Osteoblast (primary cell): ENCODE results near the gene NFIA. TPM values are rescaled to one million over a fixed set of nuclear protein-coding genes. Genes with fewer than 3 reads are reported as not detected.

Experiments
- DNase-seq: peaks from one replicate; pipeline ENCODE4 v3.0.0; 2011; ENCODE audit warnings: low spot score, mixed read lengths; ENCODE audit not compliant: insufficient read length; ENCODE audit errors: missing footprints
- H2AFZ ChIP-seq: 2 replicates; pipeline ENCODE4 v1.6.0; 2011; ENCODE audit warnings: mild to moderate bottlenecking, low read length
- H3K27ac ChIP-seq: 2 replicates; pipeline ENCODE4 v1.5.1; 2011; ENCODE audit warnings: mild to moderate bottlenecking, low read depth, low read length, moderate library complexity
- H3K27me3 ChIP-seq: 2 replicates; pipeline ENCODE4 v1.6.0; 2012; ENCODE audit warnings: mild to moderate bottlenecking, control low read depth, inconsistent platforms, low read length, moderate library complexity; ENCODE audit not compliant: insufficient read depth
- H3K36me3 ChIP-seq: 2 replicates; pipeline ENCODE4 v1.5.1; 2011; ENCODE audit warnings: mild to moderate bottlenecking, low read length, control low read depth, moderate library complexity; ENCODE audit not compliant: insufficient read depth
- H3K4me1 ChIP-seq: 2 replicates; pipeline ENCODE4 v1.5.1; 2011; ENCODE audit warnings: mild to moderate bottlenecking, low read length, control low read depth, moderate library complexity; ENCODE audit not compliant: insufficient read depth
- H3K4me2 ChIP-seq: 2 replicates; pipeline ENCODE4 v1.6.0; 2011; ENCODE audit warnings: mild to moderate bottlenecking, low read length; ENCODE audit not compliant: insufficient read depth
- H3K4me3 ChIP-seq: fragments of 200-600 bp; sonication (generic); 3 replicates; pipeline ENCODE4 v1.5.1; 2012; ENCODE audit warnings: mild to moderate bottlenecking, low read length, inconsistent platforms; ENCODE audit not compliant: insufficient read depth
- H3K79me2 ChIP-seq: 2 replicates; pipeline ENCODE4 v1.6.0; 2012; ENCODE audit warnings: mild to moderate bottlenecking, low read length, control low read depth, inconsistent platforms; ENCODE audit not compliant: insufficient read depth
- H3K9me3 ChIP-seq: 2 replicates; pipeline ENCODE4 v1.5.1; 2011; ENCODE audit warnings: low read depth, low read length, control low read depth
- H4K20me1 ChIP-seq: 2 replicates; pipeline ENCODE4 v1.6.0; 2012; ENCODE audit warnings: mild to moderate bottlenecking, low read length, control low read depth; ENCODE audit not compliant: insufficient read depth
- total RNA-seq: library from RNA; depleted of rRNA; stranded (reverse); fragments of >200 nt; gene quantifications from 2 replicates; pipeline ENCODE4 v1.2.3, GENCODE V29; 2012
- TF ChIP-seq, protein P1 (sequence below): IDR thresholded peaks from 2 replicates; pipeline ENCODE4 v1.5.1; 2011; ENCODE audit warnings: mild to moderate bottlenecking, low read depth, low read length, moderate library complexity; ENCODE audit errors: extremely low read depth

Gene NFIA
- total RNA-seq, 1 donor: 7.2 TPM

GRCh38 chr1:61477301-61477700 is 394.9 kb downstream of the NFIA start:
- TF ChIP-seq, protein P1, sequence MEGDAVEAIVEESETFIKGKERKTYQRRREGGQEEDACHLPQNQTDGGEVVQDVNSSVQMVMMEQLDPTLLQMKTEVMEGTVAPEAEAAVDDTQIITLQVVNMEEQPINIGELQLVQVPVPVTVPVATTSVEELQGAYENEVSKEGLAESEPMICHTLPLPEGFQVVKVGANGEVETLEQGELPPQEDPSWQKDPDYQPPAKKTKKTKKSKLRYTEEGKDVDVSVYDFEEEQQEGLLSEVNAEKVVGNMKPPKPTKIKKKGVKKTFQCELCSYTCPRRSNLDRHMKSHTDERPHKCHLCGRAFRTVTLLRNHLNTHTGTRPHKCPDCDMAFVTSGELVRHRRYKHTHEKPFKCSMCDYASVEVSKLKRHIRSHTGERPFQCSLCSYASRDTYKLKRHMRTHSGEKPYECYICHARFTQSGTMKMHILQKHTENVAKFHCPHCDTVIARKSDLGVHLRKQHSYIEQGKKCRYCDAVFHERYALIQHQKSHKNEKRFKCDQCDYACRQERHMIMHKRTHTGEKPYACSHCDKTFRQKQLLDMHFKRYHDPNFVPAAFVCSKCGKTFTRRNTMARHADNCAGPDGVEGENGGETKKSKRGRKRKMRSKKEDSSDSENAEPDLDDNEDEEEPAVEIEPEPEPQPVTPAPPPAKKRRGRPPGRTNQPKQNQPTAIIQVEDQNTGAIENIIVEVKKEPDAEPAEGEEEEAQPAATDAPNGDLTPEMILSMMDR: no peak
- Histone ChIP-seq H3K79me2 (no peaks in the 10 kb centered on the region), H4K20me1 (no peaks in the 10 kb centered on the region), H3K27ac (no peak overlapping the region), H3K27me3 (peaks cover 13% of the 10 kb centered on the region), H3K36me3 (no peaks in the 10 kb centered on the region), H3K4me3 (no peak overlapping the region), H3K9me3 (no peaks in the 10 kb centered on the region), H3K4me1 (no peaks in the 10 kb centered on the region), H3K4me2 (no peak overlapping the region), H2AFZ (no peak overlapping the region)
- DNase-seq: no peak

GRCh38 chr1:61480273-61480935 is 398.0 kb downstream of the NFIA start:
- DNase-seq: no peak
- Histone ChIP-seq H3K27ac (no peak overlapping the region), H3K4me3 (no peak overlapping the region), H4K20me1 (no peaks in the 10 kb centered on the region), H3K79me2 (no peaks in the 10 kb centered on the region), H3K27me3 (peaks cover 7% of the 10 kb centered on the region), H3K4me1 (no peaks in the 10 kb centered on the region), H3K36me3 (no peaks in the 10 kb centered on the region), H3K4me2 (no peak overlapping the region), H2AFZ (no peak overlapping the region), H3K9me3 (no peaks in the 10 kb centered on the region)
- TF ChIP-seq, protein P1: no peak

DNA sequence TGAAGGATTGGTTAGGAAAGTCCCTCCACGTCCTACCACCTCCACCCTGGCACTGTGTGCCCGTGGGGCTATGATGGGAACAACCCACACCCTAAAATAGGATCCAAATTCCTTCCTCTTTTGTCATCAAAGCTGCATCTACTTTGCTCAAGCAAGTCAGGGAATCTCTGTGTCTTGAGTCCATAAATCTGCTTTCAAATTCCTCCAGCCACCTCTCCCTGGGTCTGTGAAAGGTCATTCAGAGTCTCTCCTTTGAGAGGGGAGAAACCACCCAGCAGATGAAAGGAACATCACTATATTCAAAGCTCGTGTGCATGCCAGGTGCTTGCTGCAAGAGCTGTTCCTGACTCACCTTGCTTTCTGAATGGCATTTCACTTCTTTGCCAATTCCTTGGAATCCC is 399.0 kb downstream of the NFIA start:
- DNase-seq: no peak
- H3K9me3 ChIP-seq: no peaks in the 10 kb centered on the region
- no peaks in the 10 kb centered on the region for H3K4me1 ChIP-seq
- H4K20me1 ChIP-seq: no peaks in the 10 kb centered on the region
- no peak overlapping the region for H3K4me3 ChIP-seq
- H3K36me3 ChIP-seq: no peaks in the 10 kb centered on the region
- H3K79me2 ChIP-seq: no peaks in the 10 kb centered on the region
- peaks cover 2% of the 10 kb centered on the region for H3K27me3 ChIP-seq
- H3K4me2 ChIP-seq: no peak overlapping the region
- TF ChIP-seq, protein P1: no peak
- H3K27ac ChIP-seq: no peak overlapping the region
- no peak overlapping the region for H2AFZ ChIP-seq

DNA sequence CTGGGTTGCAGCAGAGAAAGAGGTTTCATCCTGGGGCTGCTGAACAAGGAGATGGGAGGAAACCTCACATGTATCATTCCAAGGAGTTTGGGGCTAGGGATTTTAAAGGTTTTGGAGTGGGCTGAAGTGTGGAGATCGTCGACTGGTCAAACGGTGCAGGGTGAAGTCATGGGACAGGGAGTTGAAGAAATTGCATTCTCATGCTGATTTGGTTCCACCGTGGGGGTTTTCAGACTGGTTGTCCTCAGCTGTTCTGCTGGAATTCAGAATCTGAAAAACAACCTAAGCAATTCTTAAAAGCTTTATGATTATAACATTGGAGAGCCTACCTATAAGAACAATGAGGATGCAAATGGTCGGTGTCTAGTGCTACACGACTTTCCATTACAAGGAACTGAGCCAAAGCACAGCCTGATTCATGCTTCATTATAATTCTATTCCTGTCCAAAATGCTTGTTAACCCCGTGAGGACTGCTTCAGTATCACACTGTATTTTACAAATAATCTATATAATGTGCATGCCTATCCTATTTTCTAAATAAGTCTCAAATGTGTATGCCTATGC is 399.9 kb downstream of the NFIA start:
- Histone ChIP-seq H3K36me3 (no peaks in the 10 kb centered on the region), H3K4me2 (no peak overlapping the region), H2AFZ (no peak overlapping the region), H3K79me2 (no peaks in the 10 kb centered on the region), H3K9me3 (no peaks in the 10 kb centered on the region), H3K27ac (no peak overlapping the region), H3K4me3 (no peak overlapping the region), H3K4me1 (no peaks in the 10 kb centered on the region), H3K27me3 (no peaks in the 10 kb centered on the region), H4K20me1 (no peaks in the 10 kb centered on the region)
- TF ChIP-seq, protein P1: no peak
- DNase-seq: no peak
